GM19372 (cell line): Measurements from ENCODE around the gene FGFRL1.

ENCODE experiments used
- ATAC-seq: cut with Tn5 transposase; IDR thresholded peaks from one replicate; pipeline ENCODE4 v1.9.1; 2021; ENCODE audit warnings: mild to moderate bottlenecking, low read depth, moderate library complexity; ENCODE audit not compliant: unreplicated experiment

The FGFRL1 gene

GRCh38 chr4:1011022-1011665 is at the start of gene FGFRL1:
FGFRL1 (plus strand) TSS chr4:1011626; CDS start chr4:1012486, 860 bp downstream.
- ATAC-seq, result peak; percentile 35

DNA sequence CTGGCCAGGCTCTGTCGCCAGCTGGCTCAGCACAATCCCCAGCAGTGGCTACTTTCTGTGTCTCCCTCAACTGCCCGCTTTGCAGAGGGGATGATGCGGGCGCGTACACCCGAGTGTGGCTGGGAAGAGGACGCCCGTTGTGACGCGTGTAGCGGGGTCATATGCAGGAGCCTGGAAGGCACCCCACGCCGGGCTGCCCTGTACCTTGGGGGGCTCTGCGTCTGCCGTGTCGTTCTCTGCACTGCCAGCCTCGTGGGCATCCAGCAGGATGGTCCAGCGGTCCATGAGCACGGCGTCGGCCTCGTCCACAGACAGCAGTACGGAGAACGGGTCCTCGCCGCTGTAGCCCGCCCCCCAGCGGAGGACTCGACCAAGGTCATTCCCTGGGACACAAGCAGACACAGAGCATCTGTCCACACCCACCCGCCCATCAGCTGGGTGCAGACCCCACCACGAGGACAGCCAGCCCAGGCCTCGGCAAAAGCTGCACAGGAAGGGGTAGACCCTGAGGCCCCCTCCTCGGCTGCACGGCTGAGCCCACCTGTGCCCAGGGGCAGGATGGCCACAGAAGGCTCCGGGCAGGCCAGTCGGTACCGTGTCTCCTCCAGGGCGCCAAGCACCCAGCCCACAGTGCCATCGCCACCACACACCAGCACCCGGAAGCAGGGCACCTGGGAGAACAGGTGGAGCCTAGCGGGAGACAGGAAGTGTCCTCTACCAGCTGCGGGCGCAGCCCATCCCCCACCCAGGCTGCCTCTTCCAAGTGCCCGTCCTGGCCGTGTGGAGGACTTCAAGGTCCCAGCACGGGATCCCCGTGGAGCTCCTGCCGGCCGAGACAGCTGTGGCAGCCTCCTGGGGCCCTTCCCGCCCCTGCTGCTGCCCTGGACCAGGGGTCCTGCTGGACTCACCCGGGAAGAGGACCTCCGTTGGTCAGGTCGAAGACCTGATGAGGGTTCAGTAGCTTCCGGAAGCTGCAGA is 48.9 kb upstream of the FGFRL1 start:
- no peak for ATAC-seq

GRCh38 chr4:963276-964225 is 47.9 kb upstream of the FGFRL1 start:
- no peak for ATAC-seq

DNA sequence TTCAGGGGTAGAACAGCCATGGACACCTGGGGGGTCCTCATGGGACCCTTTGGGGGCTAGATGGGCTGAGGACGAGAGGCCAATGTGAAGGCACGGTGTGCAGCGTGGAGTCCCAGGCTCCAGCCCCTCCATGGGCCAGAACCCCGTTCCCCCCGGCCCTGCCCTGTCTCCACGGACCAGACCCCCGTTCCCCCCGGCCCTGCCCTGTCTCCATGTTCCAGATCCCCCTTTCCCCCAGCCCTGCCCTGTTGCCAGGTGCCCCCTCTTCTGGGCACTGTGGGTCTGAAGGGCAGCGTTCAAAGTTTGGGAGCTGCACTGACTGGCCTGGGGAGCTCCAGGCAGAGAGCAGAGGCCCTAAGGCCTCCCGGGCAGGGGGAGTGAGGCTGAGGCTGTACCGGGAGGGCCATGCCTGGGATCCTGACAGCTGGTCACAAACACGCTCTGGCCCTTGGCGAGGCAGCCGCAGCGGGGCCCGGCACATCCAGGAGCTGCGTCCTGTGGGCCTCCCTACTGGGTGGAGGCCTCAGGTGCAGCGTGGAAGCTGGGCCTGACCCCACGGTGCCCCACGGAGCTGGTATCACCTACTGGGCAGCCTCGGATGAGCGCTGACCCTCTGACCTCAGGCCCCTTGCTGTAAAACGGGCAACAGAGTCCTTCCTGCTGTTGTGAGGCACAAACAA is 46.9 kb upstream of the FGFRL1 start:
- ATAC-seq, result no peak

DNA sequence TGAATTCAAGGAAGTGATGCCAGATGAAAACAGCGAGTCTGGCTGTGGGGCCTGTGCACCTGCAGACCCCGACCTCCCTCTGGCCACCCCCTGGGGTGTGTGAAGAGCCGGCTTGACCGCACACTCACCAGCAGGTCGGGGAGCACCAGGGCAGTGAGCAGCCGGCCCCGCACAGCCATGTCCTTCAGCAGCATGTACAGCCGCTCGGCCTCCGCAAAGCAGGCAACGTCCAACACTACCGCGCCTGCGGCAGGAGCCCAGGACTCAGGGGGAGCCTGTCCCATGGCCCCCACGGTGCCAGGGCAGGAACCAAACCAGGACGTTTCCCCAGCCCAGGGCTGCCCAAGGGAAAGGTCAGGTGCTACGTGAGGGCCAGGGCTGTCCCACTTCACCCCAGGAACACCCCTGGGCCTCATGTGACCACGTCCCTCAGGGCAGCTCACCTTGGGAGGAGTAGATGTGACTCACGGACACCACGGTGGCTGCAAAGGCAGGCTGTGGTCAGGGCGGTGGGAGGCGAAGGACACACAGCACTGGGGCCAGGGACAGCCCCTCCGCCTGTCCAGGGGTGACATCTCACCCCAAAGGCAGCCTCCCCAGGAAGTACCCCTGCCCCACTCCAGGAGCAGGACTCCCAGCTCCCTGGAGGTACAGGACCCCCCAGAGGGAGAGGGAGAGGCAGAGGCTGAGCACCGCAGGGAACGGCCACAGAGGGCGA is 46.2 kb upstream of the FGFRL1 start:
- no peak for ATAC-seq

DNA sequence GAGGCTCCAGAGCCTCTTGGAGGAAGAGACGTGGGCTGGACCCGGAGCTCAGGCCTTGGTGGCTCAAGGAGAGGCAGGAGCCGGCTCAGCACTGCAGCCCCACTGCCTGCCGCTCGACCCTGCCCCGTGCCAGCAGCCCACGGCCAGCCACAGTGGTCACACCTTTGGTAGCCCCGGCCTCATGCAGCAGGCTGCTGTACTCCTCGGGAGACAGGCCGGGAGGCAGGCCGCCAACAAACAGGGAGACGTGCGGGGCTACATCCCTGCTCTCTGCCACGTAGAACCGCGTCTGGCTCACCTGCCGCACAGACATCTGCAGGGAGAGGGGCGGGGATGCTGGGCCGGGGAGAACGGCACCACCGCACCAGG is 45.7 kb upstream of the FGFRL1 start:
- ATAC-seq, result no peak

DNA sequence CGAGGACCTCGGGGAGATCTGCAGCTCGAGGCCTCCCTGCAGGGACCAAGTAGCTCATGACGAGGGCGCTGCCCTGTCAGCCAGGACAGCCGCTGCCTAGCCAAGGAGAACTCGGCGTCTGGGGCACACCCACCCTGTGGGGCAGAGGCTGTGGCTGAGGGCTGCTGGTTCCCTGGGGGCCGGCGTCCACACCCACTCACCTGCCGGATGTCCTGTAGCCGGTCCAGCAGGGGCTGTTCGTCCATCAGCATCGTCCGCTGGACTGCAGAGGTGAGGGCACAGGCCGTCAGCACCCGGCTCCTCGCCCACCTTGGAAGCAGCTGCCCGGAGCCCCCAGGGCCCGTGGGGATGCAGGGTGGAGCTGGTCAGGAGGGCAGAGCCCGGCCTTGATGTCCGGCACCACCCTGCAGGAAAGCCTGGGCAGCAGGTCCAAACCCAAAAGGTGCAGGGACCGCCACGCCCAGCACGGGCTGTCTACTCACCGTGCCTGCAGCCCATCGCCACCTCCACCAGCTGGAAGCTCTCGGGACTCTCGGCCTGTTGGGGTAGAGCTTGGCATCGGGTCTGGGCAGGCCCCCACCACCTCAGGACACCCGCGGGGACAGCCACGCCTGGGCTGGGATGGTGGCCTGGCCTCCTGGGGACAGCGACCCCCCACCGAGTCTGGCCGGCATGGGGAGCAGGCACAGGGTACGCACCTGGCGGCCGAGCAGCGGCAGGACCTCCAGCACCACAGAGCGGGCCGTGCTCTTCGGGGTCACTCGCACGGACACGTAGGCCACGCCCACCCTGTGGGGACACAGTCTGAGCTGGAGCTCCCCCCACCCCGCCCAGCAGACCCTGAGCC is 44.9 kb upstream of the FGFRL1 start:
- no peak for ATAC-seq

DNA sequence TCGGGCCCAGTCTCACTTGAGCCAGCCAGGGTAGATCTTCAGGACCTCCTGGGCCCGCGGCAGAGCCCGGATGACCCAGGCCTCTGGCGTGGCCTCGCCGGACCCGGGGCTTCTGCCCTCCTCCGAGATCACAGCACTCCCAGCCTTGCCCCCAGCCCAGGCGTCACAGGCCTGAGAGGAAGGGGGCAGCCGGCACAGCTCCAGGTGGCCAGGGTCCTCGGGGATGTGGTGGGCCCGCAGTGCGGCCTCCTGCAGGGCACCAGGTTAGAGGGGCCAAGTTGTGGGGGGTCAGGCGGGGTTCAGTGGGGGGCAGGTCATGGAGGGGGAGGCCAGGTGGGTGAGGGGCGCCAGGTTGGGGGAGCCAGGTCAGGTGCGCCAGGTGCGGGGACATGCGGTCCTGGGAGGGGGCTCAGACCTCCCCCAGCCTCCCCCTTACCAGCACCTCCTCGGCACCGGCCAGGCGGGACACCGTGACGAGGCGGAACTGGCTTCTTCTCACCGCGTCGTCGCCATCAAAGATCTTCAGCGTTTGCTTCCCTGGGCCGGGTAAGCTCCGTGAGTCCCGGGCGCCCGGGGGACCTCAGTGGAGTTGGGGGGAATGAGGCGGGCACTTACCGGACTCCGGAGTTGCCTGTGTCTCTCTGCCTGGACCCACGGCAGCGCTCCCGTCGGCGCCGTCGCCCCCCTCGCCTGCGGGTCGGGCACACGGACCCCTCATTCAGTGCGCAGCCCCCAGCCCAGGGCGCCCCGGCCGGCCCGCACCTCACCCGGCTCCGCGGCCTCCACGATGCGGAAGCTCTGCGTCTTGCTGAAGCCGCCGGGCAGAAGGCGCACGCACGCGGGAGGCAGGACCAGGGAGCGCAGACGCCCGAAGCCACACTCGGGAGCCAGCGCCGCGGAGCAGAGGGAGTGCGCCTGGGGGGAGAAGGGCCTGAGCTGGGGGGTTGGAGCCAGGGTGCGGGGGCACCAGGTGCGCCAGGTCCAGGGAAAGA is 44.0 kb upstream of the FGFRL1 start:
- no peak for ATAC-seq

DNA sequence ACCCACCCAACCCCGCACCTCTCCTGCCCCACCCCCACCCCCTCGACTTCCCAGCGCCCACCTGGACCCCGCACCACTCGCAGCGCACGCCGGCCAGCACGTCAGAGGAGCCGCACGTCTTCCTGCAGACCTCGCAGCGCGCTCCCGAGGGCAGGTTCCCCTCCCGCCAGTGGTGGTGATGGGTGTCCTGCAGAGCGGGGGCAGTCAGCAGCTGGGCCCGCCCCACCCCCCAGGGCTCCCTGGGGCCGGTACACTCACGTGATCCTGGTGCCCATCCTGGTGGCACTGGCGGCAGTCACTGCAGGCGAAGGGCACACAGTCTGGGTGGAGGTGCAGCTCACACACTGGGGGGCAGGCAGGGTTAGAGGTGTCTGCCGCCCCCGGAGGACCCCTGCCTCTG is 43.2 kb upstream of the FGFRL1 start:
- ATAC-seq, result no peak

- ATAC-seq, result no peak
These were observed 42.6 kb upstream of the FGFRL1 start for GRCh38 chr4:968621-969394.

- no peak for ATAC-seq
These were observed 41.2 kb upstream of the FGFRL1 start for GRCh38 chr4:970046-970745.

GRCh38 chr4:970854-971520 is 40.4 kb upstream of the FGFRL1 start:
- ATAC-seq, result no peak

- ATAC-seq, result no peak
These were observed 39.5 kb upstream of the FGFRL1 start for GRCh38 chr4:971666-972500.

DNA sequence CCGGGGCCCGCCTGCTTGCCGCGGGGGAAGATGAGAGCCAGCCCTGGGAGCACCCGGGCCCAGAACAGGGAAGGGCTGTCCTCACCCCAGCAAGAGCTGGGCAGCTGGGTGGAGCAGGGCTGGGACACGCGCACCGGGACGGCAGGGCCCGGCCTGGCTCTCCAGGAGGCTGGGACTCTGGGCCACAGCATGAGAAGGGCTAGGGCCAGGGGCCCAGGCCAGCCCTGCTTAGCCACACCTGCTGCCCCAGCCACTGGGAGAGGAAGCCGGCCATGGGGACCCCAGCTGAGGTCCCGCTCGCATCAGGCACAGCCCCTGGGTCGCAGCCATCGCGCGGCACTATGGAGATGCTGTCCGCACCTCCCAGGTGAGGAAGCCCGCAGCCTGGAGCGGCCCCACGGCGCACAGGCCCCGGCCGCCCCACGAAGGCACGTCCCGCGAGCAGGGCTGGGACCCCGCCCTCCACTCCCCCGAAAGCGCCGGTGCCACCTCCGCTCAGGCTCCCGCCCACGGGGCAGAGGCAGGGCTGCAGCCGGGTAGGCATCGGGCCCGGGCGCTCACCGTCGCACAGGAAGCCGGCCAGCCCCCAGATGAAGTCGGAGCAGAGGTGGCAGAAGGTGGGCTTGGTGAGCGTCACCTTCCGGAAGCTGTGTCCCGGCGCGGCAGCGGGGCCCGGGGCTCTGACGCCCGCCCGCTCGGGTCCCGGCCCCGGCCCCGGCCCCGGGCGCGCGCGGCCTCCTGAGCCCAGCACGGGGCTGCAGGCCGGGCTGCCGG is 38.6 kb upstream of the FGFRL1 start:
- ATAC-seq, result peak; percentile 44
